Measurements from ENCODE around the gene RASGRP1.

DNA sequence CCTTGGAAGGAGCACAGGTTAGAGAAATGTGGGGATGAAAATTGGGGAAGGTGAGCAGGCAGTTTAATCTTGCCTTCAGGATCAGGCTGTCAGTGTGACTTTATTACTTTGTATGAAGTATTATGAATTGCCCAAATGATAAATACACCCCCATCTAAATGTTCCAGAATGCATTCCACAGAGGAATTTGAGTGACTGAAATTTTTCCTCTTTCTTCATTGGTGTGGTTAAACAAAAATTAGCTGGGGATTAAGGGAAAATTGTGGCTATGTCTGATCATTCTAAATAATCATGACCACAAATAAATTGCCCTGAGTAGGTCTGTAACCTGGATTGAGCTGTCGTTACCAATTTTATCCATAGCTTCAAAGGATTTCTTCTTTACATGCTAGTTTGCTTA lies 77.2 kb downstream of the RASGRP1 start:
- TF ChIP-seq, protein P1, sequence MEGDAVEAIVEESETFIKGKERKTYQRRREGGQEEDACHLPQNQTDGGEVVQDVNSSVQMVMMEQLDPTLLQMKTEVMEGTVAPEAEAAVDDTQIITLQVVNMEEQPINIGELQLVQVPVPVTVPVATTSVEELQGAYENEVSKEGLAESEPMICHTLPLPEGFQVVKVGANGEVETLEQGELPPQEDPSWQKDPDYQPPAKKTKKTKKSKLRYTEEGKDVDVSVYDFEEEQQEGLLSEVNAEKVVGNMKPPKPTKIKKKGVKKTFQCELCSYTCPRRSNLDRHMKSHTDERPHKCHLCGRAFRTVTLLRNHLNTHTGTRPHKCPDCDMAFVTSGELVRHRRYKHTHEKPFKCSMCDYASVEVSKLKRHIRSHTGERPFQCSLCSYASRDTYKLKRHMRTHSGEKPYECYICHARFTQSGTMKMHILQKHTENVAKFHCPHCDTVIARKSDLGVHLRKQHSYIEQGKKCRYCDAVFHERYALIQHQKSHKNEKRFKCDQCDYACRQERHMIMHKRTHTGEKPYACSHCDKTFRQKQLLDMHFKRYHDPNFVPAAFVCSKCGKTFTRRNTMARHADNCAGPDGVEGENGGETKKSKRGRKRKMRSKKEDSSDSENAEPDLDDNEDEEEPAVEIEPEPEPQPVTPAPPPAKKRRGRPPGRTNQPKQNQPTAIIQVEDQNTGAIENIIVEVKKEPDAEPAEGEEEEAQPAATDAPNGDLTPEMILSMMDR (conservative IDR thresholded peaks at IDR 0.05) = no peak
- TF ChIP-seq EZH2 (IDR thresholded peaks at IDR 0.05; ENCODE audit: low read depth) = no peak

Measured in PC-9 (cell line).